Liver (tissue), 3 donors: Measurements from ENCODE around the gene KIF26B.

Experiments
- EGR1 ChIP-seq, 2 donors: IDR thresholded peaks; 2 replicates each; pipeline ENCODE4 v1.6.1; 2016 to 2018; ENCODE audit warnings: antibody characterized with exemption in 2 of 2, low read depth in 2 of 2
- FOXA1 ChIP-seq: IDR thresholded peaks from 2 replicates; pipeline ENCODE4 v1.6.1; 2016; ENCODE audit warnings: antibody characterized with exemption
- JUND ChIP-seq, 2 donors: IDR thresholded peaks; 2 replicates each; pipeline ENCODE4 v1.6.1; 2016; ENCODE audit warnings: antibody characterized with exemption in 2 of 2
- RAD21 ChIP-seq, 2 donors: IDR thresholded peaks; 2 replicates each; pipeline ENCODE4 v1.6.1; 2016; ENCODE audit warnings: antibody characterized with exemption in 2 of 2, mild to moderate bottlenecking in 2 of 2
- YY1 ChIP-seq: IDR thresholded peaks from 2 replicates; pipeline ENCODE4 v1.6.1; 2016; ENCODE audit warnings: antibody characterized with exemption, mild to moderate bottlenecking
- TF ChIP-seq, protein P1 (sequence below): fragments of 150-350 bp; IDR thresholded peaks from 2 replicates; pipeline ENCODE4 v1.5.1; 2017; ENCODE audit warnings: improper control_type of control experiment, low read depth, low read length; ENCODE audit not compliant: missing input control
- TF ChIP-seq, protein P2 (sequence below): IDR thresholded peaks from 2 replicates; pipeline ENCODE4 v1.6.1; 2016; ENCODE audit warnings: antibody characterized with exemption, mild to moderate bottlenecking
- TF ChIP-seq, protein P3 (sequence below): IDR thresholded peaks from 2 replicates; pipeline ENCODE4 v1.6.1; 2016; ENCODE audit warnings: antibody characterized with exemption
- TF ChIP-seq, protein P4 (sequence below): IDR thresholded peaks from 2 replicates; pipeline ENCODE4 v1.6.1; 2016; ENCODE audit warnings: antibody characterized with exemption
- TF ChIP-seq, protein P5 (sequence below): IDR thresholded peaks from 2 replicates; pipeline ENCODE4 v1.6.1; 2016; ENCODE audit warnings: antibody characterized with exemption
- donor health status: healthy.
- donor health status: healthy.

DNA sequence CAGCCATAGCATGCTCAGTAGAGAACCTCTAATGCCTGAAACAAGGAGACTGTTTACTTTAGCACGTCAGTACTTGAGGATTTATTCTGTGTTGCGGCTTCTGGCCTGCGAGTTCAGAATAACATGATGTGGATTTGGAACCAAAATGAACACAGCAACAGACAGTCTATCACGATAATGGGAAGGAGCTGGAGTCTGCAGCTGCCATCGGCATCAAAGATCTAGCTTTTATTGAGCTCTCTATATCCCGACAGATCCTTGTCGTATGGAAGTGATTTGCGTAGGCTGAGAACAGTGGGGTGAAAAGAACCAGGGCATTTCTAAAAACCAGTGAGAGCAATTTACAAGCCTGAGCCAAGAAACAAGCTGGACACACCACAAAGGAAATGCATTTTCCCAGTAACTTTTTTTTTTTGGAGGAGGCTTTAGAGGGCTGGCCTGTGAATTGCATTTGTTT is 294.2 kb downstream of the KIF26B start:
- TF ChIP-seq, protein P1, sequence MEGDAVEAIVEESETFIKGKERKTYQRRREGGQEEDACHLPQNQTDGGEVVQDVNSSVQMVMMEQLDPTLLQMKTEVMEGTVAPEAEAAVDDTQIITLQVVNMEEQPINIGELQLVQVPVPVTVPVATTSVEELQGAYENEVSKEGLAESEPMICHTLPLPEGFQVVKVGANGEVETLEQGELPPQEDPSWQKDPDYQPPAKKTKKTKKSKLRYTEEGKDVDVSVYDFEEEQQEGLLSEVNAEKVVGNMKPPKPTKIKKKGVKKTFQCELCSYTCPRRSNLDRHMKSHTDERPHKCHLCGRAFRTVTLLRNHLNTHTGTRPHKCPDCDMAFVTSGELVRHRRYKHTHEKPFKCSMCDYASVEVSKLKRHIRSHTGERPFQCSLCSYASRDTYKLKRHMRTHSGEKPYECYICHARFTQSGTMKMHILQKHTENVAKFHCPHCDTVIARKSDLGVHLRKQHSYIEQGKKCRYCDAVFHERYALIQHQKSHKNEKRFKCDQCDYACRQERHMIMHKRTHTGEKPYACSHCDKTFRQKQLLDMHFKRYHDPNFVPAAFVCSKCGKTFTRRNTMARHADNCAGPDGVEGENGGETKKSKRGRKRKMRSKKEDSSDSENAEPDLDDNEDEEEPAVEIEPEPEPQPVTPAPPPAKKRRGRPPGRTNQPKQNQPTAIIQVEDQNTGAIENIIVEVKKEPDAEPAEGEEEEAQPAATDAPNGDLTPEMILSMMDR, result no peak
- TF ChIP-seq, protein P2, sequence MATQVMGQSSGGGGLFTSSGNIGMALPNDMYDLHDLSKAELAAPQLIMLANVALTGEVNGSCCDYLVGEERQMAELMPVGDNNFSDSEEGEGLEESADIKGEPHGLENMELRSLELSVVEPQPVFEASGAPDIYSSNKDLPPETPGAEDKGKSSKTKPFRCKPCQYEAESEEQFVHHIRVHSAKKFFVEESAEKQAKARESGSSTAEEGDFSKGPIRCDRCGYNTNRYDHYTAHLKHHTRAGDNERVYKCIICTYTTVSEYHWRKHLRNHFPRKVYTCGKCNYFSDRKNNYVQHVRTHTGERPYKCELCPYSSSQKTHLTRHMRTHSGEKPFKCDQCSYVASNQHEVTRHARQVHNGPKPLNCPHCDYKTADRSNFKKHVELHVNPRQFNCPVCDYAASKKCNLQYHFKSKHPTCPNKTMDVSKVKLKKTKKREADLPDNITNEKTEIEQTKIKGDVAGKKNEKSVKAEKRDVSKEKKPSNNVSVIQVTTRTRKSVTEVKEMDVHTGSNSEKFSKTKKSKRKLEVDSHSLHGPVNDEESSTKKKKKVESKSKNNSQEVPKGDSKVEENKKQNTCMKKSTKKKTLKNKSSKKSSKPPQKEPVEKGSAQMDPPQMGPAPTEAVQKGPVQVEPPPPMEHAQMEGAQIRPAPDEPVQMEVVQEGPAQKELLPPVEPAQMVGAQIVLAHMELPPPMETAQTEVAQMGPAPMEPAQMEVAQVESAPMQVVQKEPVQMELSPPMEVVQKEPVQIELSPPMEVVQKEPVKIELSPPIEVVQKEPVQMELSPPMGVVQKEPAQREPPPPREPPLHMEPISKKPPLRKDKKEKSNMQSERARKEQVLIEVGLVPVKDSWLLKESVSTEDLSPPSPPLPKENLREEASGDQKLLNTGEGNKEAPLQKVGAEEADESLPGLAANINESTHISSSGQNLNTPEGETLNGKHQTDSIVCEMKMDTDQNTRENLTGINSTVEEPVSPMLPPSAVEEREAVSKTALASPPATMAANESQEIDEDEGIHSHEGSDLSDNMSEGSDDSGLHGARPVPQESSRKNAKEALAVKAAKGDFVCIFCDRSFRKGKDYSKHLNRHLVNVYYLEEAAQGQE, result no peak
- TF ChIP-seq, protein P3, sequence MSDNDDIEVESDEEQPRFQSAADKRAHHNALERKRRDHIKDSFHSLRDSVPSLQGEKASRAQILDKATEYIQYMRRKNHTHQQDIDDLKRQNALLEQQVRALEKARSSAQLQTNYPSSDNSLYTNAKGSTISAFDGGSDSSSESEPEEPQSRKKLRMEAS, result no peak
- TF ChIP-seq, protein P4, sequence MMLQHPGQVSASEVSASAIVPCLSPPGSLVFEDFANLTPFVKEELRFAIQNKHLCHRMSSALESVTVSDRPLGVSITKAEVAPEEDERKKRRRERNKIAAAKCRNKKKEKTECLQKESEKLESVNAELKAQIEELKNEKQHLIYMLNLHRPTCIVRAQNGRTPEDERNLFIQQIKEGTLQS, result no peak
- no peak for TF ChIP-seq JUND (IDR thresholded peaks at IDR 0.05)
- TF ChIP-seq RAD21 (IDR thresholded peaks at IDR 0.05), result no peak
- TF ChIP-seq, protein P5, sequence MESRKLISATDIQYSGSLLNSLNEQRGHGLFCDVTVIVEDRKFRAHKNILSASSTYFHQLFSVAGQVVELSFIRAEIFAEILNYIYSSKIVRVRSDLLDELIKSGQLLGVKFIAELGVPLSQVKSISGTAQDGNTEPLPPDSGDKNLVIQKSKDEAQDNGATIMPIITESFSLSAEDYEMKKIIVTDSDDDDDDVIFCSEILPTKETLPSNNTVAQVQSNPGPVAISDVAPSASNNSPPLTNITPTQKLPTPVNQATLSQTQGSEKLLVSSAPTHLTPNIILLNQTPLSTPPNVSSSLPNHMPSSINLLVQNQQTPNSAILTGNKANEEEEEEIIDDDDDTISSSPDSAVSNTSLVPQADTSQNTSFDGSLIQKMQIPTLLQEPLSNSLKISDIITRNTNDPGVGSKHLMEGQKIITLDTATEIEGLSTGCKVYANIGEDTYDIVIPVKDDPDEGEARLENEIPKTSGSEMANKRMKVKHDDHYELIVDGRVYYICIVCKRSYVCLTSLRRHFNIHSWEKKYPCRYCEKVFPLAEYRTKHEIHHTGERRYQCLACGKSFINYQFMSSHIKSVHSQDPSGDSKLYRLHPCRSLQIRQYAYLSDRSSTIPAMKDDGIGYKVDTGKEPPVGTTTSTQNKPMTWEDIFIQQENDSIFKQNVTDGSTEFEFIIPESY, result no peak
- TF ChIP-seq FOXA1, result no peak
- no peak for TF ChIP-seq YY1
- no peak for TF ChIP-seq EGR1 (IDR thresholded peaks at IDR 0.05; ENCODE audit: low read depth in 2 of 2)
